PC-9 (cell line): Measurements from ENCODE around the gene LUZP1.

Experiments
- CTCF ChIP-seq: fragments of 200-600 bp; sonication (generic); conservative IDR thresholded peaks from 2 replicates; pipeline ENCODE4 v1.6.1; 2017; ENCODE audit warnings: mixed run types, antibody characterized with exemption, mild to moderate bottlenecking, moderate library complexity
- EZH2 ChIP-seq: fragments of 200-600 bp; sonication (generic); IDR thresholded peaks from 2 replicates; pipeline ENCODE4 v1.8.0; 2017; ENCODE audit warnings: antibody characterized with exemption, low read depth

- no peak for TF ChIP-seq CTCF
- TF ChIP-seq EZH2, result no peak
Measured at GRCh38 chr1:23178414-23178813, 9.8 kb upstream of the LUZP1 start.
